ENCODE measurements around the gene EFNA1. TPM values are rescaled to one million over a fixed set of nuclear protein-coding genes. Genes with fewer than 3 reads are reported as not detected.

EFNA1 gene
- polyA plus RNA-seq, 1 donor from 2014 or later: 0.50 TPM

DNA sequence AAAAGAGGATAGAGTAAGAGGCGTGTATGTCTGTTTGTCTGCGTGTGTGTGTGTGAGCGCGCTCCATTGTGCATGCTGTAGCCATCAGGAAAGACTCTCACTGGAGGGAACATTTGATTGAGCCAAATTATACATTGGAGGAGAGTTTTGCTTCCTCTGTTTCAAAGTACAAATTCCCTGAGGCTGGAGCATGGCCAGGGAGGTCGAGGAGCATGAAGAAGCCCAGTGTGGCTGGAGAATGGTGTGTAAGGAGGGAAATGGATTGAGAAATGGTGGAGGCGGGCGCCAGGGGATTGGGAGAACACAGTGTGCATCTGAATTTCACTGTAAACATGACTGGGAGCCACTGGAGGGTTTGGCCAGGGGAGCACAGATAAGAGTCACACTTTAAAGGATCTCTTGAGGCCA, 22.1 kb upstream of the EFNA1 start:
- Histone ChIP-seq H3F3A (ENCODE audit: insufficient read depth, low read length, poor library complexity, severe bottlenecking) (no peaks in the 10 kb centered on the region), H3K9me2 (ENCODE audit: insufficient read depth, low read length) (no peaks in the 10 kb centered on the region), H2AFZ (ENCODE audit: low read depth, low read length) (no peak overlapping the region), H3K9me3 (ENCODE audit: low read length) (no peaks in the 10 kb centered on the region), H3K36me3 (ENCODE audit: insufficient read depth, low read length) (no peaks in the 10 kb centered on the region), H3K4me3 (ENCODE audit: low read length) (no peak overlapping the region), H3K27ac (ENCODE audit: low read length) (no peak overlapping the region), H4K20me1 (ENCODE audit: insufficient read depth) (no peaks in the 10 kb centered on the region), H3K4me2 (ENCODE audit: low read length) (no peak overlapping the region), H3K9ac (ENCODE audit: low read length) (no peak overlapping the region), H3K79me2 (replicated peaks; ENCODE audit: insufficient read depth, low read length) (no peaks in the 10 kb centered on the region), H3K27me3 (ENCODE audit: insufficient read depth, low read depth, low read length) (no peaks in the 10 kb centered on the region)
- TF ChIP-seq TAF1 (IDR thresholded peaks at IDR 0.05; ENCODE audit: low read depth) (no peak), SMC3 (conservative IDR thresholded peaks at IDR 0.05; ENCODE audit: poor library complexity) (no peak), MXI1 (conservative IDR thresholded peaks at IDR 0.05; ENCODE audit: poor library complexity, severe bottlenecking) (no peak), RAD21 (conservative IDR thresholded peaks at IDR 0.05) (no peak), POLR2AphosphoS5 (IDR thresholded peaks at IDR 0.05) (no peak), EZH2 (IDR thresholded peaks at IDR 0.05; ENCODE audit: borderline replicate concordance, insufficient read depth, low read length, poor library complexity, severe bottlenecking) (no peak), EP300 (conservative IDR thresholded peaks at IDR 0.05; ENCODE audit: poor library complexity, severe bottlenecking) (no peak)
- TF ChIP-seq, protein P1, sequence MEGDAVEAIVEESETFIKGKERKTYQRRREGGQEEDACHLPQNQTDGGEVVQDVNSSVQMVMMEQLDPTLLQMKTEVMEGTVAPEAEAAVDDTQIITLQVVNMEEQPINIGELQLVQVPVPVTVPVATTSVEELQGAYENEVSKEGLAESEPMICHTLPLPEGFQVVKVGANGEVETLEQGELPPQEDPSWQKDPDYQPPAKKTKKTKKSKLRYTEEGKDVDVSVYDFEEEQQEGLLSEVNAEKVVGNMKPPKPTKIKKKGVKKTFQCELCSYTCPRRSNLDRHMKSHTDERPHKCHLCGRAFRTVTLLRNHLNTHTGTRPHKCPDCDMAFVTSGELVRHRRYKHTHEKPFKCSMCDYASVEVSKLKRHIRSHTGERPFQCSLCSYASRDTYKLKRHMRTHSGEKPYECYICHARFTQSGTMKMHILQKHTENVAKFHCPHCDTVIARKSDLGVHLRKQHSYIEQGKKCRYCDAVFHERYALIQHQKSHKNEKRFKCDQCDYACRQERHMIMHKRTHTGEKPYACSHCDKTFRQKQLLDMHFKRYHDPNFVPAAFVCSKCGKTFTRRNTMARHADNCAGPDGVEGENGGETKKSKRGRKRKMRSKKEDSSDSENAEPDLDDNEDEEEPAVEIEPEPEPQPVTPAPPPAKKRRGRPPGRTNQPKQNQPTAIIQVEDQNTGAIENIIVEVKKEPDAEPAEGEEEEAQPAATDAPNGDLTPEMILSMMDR (IDR thresholded peaks at IDR 0.05; ENCODE audit: poor library complexity, severe bottlenecking): no peak
- TF ChIP-seq, protein P2, sequence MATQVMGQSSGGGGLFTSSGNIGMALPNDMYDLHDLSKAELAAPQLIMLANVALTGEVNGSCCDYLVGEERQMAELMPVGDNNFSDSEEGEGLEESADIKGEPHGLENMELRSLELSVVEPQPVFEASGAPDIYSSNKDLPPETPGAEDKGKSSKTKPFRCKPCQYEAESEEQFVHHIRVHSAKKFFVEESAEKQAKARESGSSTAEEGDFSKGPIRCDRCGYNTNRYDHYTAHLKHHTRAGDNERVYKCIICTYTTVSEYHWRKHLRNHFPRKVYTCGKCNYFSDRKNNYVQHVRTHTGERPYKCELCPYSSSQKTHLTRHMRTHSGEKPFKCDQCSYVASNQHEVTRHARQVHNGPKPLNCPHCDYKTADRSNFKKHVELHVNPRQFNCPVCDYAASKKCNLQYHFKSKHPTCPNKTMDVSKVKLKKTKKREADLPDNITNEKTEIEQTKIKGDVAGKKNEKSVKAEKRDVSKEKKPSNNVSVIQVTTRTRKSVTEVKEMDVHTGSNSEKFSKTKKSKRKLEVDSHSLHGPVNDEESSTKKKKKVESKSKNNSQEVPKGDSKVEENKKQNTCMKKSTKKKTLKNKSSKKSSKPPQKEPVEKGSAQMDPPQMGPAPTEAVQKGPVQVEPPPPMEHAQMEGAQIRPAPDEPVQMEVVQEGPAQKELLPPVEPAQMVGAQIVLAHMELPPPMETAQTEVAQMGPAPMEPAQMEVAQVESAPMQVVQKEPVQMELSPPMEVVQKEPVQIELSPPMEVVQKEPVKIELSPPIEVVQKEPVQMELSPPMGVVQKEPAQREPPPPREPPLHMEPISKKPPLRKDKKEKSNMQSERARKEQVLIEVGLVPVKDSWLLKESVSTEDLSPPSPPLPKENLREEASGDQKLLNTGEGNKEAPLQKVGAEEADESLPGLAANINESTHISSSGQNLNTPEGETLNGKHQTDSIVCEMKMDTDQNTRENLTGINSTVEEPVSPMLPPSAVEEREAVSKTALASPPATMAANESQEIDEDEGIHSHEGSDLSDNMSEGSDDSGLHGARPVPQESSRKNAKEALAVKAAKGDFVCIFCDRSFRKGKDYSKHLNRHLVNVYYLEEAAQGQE (IDR thresholded peaks at IDR 0.05; ENCODE audit: borderline replicate concordance): no peak

DNA sequence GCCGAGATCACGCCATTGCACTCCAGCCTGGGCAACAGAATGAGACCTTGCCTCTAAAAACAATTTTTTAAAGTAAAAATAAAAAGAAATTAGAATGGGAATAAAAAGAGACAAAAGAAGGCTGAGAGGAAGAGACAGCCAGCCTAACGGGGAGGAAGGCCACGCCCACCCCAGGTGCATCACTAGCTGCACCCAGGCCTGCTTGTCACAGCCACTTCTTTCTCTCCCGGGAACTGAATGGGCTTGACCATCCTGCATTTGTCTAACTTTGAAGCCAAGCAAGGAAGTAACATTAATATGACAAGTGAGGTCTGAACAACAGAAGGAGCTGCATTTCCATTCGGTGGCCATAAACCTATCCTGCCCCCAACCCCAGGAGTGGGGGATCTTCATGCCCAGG, 20.8 kb upstream of the EFNA1 start:
- H3K9me2 ChIP-seq (ENCODE audit: insufficient read depth, low read length): no peaks in the 10 kb centered on the region
- no peaks in the 10 kb centered on the region for H3F3A ChIP-seq (ENCODE audit: insufficient read depth, low read length, poor library complexity, severe bottlenecking)
- H3K27me3 ChIP-seq (ENCODE audit: insufficient read depth, low read depth, low read length): no peaks in the 10 kb centered on the region
- no peak overlapping the region for H3K27ac ChIP-seq (ENCODE audit: low read length)
- no peaks in the 10 kb centered on the region for H3K9me3 ChIP-seq (ENCODE audit: low read length)
- TF ChIP-seq EZH2 (IDR thresholded peaks at IDR 0.05; ENCODE audit: borderline replicate concordance, insufficient read depth, low read length, poor library complexity, severe bottlenecking): no peak
- TF ChIP-seq, protein P1 (IDR thresholded peaks at IDR 0.05; ENCODE audit: poor library complexity, severe bottlenecking): no peak
- no peak for TF ChIP-seq POLR2AphosphoS5 (IDR thresholded peaks at IDR 0.05)
- TF ChIP-seq EP300 (conservative IDR thresholded peaks at IDR 0.05; ENCODE audit: poor library complexity, severe bottlenecking): no peak
- TF ChIP-seq, protein P2 (IDR thresholded peaks at IDR 0.05; ENCODE audit: borderline replicate concordance): no peak
- TF ChIP-seq SMC3 (conservative IDR thresholded peaks at IDR 0.05; ENCODE audit: poor library complexity): no peak
- TF ChIP-seq RAD21 (conservative IDR thresholded peaks at IDR 0.05): no peak
- TF ChIP-seq TAF1 (IDR thresholded peaks at IDR 0.05; ENCODE audit: low read depth): no peak
- no peak overlapping the region for H3K4me3 ChIP-seq (ENCODE audit: low read length)
- no peaks in the 10 kb centered on the region for H3K79me2 ChIP-seq (replicated peaks; ENCODE audit: insufficient read depth, low read length)
- H2AFZ ChIP-seq (ENCODE audit: low read depth, low read length): no peak overlapping the region
- H4K20me1 ChIP-seq (ENCODE audit: insufficient read depth): no peaks in the 10 kb centered on the region
- H3K4me2 ChIP-seq (ENCODE audit: low read length): no peak overlapping the region
- no peak overlapping the region for H3K9ac ChIP-seq (ENCODE audit: low read length)
- no peaks in the 10 kb centered on the region for H3K36me3 ChIP-seq (ENCODE audit: insufficient read depth, low read length)

Data from neural cell (in vitro differentiated cells).